Heart left ventricle (tissue), 16 donors: ENCODE data around the gene OR51E2. TPM values are rescaled to one million over a fixed set of nuclear protein-coding genes. Genes with fewer than 3 reads are reported as not detected.

Experiments used
- ATAC-seq, 4 donors: fragments of 200-7000 bp; cut with Tn5 transposase; one replicate each; pipeline ENCODE4 v1.9.1; 2020 to 2022; ENCODE audit warnings: moderate library complexity in 4 of 4, mild to moderate bottlenecking in 3 of 4, moderate number of reproducible peaks in 1 of 4
- DNase-seq, 5 donors: peaks; one replicate each; pipeline ENCODE4 v3.0.0-alpha.2; 2020
- H3K27ac ChIP-seq, 12 donors: fragments of 200-600 bp; sonication (generic) in 4 of 12; one replicate each; pipeline versions ENCODE4 v1.5.0 to v1.8.0; 2016 to 2022; ENCODE audit warnings: mild to moderate bottlenecking in 2 of 12
- H3K27me3 ChIP-seq, 9 donors: fragments of 200-600 bp; sonication (generic) in 2 of 9; one replicate each; pipeline versions ENCODE4 v1.5.1 to v1.8.0; 2016 to 2022; ENCODE audit warnings: mild to moderate bottlenecking in 3 of 9
- H3K36me3 ChIP-seq, 9 donors: fragments of 200-600 bp; sonication (generic) in 2 of 9; one replicate each; pipeline versions ENCODE4 v1.5.0 to v1.8.0; 2018 to 2022; ENCODE audit warnings: mild to moderate bottlenecking in 2 of 9
- H3K4me1 ChIP-seq, 12 donors: fragments of 200-600 bp; sonication (generic) in 4 of 12; one replicate each; pipeline versions ENCODE4 v1.5.0 to v1.8.0; 2016 to 2022; ENCODE audit warnings: mild to moderate bottlenecking in 3 of 12
- H3K4me3 ChIP-seq, 12 donors: fragments of 200-600 bp; sonication (generic) in 4 of 12; one replicate each; pipeline versions ENCODE4 v1.5.0 to v1.8.0; 2017 to 2022; ENCODE audit warnings: mild to moderate bottlenecking in 9 of 12, moderate library complexity in 4 of 12
- H3K9me3 ChIP-seq, 12 donors: fragments of 200-600 bp; sonication (generic) in 4 of 12; one replicate each; pipeline versions ENCODE4 v1.5.0 to v1.8.0; 2016 to 2022; ENCODE audit warnings: mild to moderate bottlenecking in 1 of 12
- POLR2A ChIP-seq, 2 donors: fragments of 450-650 bp; IDR thresholded peaks; one replicate each; pipeline ENCODE4 v1.6.1; 2017; ENCODE audit warnings: antibody characterized with exemption in 2 of 2, mild to moderate bottlenecking in 2 of 2, moderate library complexity in 2 of 2
- WGBS, 4 donors: extraction: QIAGEN DNeasy Blood & Tissue Kit in 2 of 4; methylation state at CpG; one replicate each; pipeline versions ENCODE4 v1.1.5 to v1.1.7; 2013 to 2018; 5-methylcytosine and 5-hydroxymethylcytosine counted together
- intact Hi-C, 10 donors: fragments of 100-400 bp; cut with DNase I; formaldehyde crosslinking; loops; one replicate each; pipeline versions ENCODE4 v1.11.1 to v1.14.2; 2022
- polyA plus RNA-seq, 2 donors: library from polyadenylated mRNA; stranded (reverse); fragments of 200-250 nt; gene quantifications; one replicate each; pipeline ENCODE4 v1.2.3, GENCODE V29; 2013
- total RNA-seq, 9 donors: library from RNA; depleted of rRNA in 2 of 9; stranded (reverse); fragments of >200 nt in 2 of 9; fragmentation: NEBNext Ultra II Directional in 3 of 9; extraction: Animal tissue kit (Norgen Biotek cat#: 25700) in 3 of 9; gene quantifications; one replicate each; pipeline versions ENCODE4 v1.1.0 to v1.2.4, GENCODE V29; 2016 to 2023
- TF ChIP-seq, protein P1 (sequence below), 12 donors: fragments of 200-600 bp; sonication (generic) in 4 of 12; IDR thresholded peaks; one replicate each; pipeline versions ENCODE4 v1.5.0 to v1.8.0; 2018 to 2022; ENCODE audit warnings: antibody characterized with exemption in 12 of 12, mild to moderate bottlenecking in 5 of 12
- donor health status: ischemic (EF 13 %, LVEDD 7.1; RV severe dilation, severe dysfunction).
- donor health status: healthy with polysubstance abuse.
- donor health status: DM: no; HTN: yes; CAD: no.
- donor health status: DM: no; HTN: no; CAD: no.
- donor health status: ischemic (EF 25% LVEDD 6.9; RV normal size, moderate dysfunction).
- donor health status: ischemic (EF 25% LVEDD 5.7; RV mildly dilated, moderate dysfunction).
- donor health status: healthy.
- donor health status: DM: yes; HTN: yes; CAD: no.
- donor health status: ischemic (EF 35%, LVEDD 5.7; RV mildly dilated, moderate dysfunction).
- donor health status: nonischemic (EF 11% LVEDD 7.7; RV severe dilation, severe dysfunction).
- donor health status: DM: yes; HTN: yes; CAD: no.
- donor health status: PGD.
- donor health status: ischemic (EF 29% LVEDD 5.4; RV normal size, mild dysfunction).
- donor health status: nonischemic (EF 23%, LVEDD 6.1; RV moderate dilation, normal function).

The OR51E2 gene
- total and polyA plus RNA-seq, 11 donors = 0.08 to 0.50 (median 0.25) TPM; not detected in 4

DNA sequence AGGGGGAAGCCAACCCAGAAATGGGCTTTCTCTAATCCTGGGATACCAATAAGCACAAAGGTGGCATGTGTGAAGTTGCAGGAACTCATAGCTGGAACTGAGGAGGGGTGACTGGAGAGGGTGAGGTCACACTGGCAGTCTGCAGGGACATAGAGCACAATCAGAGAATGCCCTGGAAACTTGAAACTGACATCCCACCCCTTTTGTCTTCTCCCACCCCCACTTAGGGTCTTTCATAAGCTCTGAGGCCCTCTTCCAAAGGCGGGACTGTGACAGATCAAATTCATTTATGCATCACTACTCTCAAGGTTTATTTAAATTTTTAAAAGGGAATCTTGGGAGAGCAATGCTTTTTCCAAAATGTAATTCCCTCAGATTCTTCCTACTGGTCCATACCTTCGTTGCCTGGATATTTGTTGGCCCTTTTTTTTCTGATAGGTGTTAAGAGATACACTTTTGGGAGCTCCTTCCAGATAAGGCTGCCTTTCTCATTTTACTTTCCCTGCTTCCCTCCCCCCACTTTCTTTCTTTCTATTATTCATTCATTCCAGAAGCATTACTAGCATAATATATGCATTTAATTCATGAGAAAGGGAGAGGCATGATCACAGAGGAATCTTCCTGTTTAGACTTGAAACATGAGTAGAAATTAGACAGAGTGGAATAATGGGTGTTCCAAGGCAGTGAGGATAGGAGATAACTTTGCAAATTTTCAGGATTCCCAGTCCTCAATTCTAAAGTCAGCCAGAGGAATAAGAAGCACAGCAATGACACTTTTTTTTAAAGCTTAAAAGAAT is 14.8 kb downstream of the OR51E2 start:
- no peak for DNase-seq
- Histone ChIP-seq H3K4me1 (no peaks in the 10 kb centered on the region), H3K4me3 (no peak overlapping the region), H3K27ac (no peak overlapping the region), H3K36me3 (no peaks in the 10 kb centered on the region), H3K27me3 (no peaks in the 10 kb centered on the region), H3K9me3 (no peaks in the 10 kb centered on the region)
- intact Hi-C loops = no loop called here
- TF ChIP-seq, protein P1, sequence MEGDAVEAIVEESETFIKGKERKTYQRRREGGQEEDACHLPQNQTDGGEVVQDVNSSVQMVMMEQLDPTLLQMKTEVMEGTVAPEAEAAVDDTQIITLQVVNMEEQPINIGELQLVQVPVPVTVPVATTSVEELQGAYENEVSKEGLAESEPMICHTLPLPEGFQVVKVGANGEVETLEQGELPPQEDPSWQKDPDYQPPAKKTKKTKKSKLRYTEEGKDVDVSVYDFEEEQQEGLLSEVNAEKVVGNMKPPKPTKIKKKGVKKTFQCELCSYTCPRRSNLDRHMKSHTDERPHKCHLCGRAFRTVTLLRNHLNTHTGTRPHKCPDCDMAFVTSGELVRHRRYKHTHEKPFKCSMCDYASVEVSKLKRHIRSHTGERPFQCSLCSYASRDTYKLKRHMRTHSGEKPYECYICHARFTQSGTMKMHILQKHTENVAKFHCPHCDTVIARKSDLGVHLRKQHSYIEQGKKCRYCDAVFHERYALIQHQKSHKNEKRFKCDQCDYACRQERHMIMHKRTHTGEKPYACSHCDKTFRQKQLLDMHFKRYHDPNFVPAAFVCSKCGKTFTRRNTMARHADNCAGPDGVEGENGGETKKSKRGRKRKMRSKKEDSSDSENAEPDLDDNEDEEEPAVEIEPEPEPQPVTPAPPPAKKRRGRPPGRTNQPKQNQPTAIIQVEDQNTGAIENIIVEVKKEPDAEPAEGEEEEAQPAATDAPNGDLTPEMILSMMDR (IDR thresholded peaks at IDR 0.05) = no peak
- no peak for TF ChIP-seq POLR2A (IDR thresholded peaks at IDR 0.05)
- 79 to 90% (median 84%) methylated on average over 2 of the region's 2 CpGs for WGBS, 4 donors
- ATAC-seq = no peak

- H3K27me3 ChIP-seq = no peaks in the 10 kb centered on the region
- TF ChIP-seq POLR2A (IDR thresholded peaks at IDR 0.05) = no peak
- TF ChIP-seq, protein P1 (IDR thresholded peaks at IDR 0.05) = no peak
- 48 to 52% (median 51%) methylated on average over 3 of the region's 3 CpGs for WGBS, 4 donors
- no peaks in the 10 kb centered on the region for H3K4me1 ChIP-seq
- DNase-seq (no peak), ATAC-seq (no peak)
- intact Hi-C loops = no loop called here
- H3K4me3 ChIP-seq = no peak overlapping the region
- no peak overlapping the region for H3K27ac ChIP-seq
- H3K9me3 ChIP-seq = no peaks in the 10 kb centered on the region
- no peaks in the 10 kb centered on the region for H3K36me3 ChIP-seq
Observed at GRCh38 chr11:4680341-4680740, 17.3 kb downstream of the OR51E2 start.

DNA sequence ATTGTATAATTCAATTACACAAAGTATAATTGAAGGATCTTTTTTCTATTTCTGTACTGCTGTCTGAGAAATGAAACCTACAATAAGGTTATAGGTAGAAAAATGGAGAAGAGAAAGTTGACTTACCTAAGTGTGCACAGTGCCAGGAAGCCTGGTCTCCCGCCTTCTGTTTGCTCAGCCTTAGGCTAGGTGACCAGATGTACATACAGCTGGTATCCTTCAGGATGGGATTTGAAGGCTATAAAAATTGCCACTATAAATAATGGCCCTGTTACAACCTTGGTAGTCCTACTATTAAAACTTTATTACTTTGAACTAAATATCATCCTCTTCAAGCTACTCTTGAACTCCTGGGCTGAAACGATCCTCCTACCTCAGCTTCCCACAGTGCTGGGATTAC is 19.7 kb downstream of the OR51E2 start:
- DNase-seq = no peak
- 92 to 97% (median 94%) methylated on average over 2 of the region's 2 CpGs for WGBS, 4 donors
- H3K36me3 ChIP-seq = no peaks in the 10 kb centered on the region
- intact Hi-C loops = no loop called here
- H3K4me3 ChIP-seq = no peak overlapping the region
- no peaks in the 10 kb centered on the region for H3K4me1 ChIP-seq
- H3K27ac ChIP-seq = no peak overlapping the region
- H3K27me3 ChIP-seq = no peaks in the 10 kb centered on the region
- H3K9me3 ChIP-seq = no peaks in the 10 kb centered on the region
- TF ChIP-seq, protein P1 (IDR thresholded peaks at IDR 0.05) = no peak
- no peak for TF ChIP-seq POLR2A (IDR thresholded peaks at IDR 0.05)
- ATAC-seq = no peak

DNA sequence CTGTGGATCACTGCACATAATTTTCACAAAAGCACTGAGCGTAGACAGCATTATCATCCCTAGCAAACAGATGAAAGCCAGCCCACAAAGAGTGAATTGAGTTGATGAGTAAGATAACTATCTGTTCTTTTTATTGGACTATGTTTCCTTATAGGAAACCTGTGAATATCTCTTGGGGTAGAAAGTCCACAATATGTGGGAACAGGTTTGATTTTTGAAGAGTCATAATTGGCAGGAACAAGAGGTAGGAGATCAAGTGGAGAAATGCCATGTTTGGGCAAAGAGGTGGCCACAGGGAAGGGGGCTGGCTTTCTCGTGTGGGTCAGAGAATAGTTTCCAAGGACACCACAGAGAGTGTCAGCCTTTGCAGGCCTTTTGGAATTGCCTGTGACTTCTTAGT is 23.9 kb downstream of the OR51E2 start:
- no peak overlapping the region for H3K4me3 ChIP-seq
- no peak for DNase-seq
- no peaks in the 10 kb centered on the region for H3K9me3 ChIP-seq
- TF ChIP-seq, protein P1 (IDR thresholded peaks at IDR 0.05) = no peak
- no peak for TF ChIP-seq POLR2A (IDR thresholded peaks at IDR 0.05)
- WGBS, 4 donors = 67 to 82% (median 77%) methylated on average over 2 of the region's 2 CpGs
- H3K27me3 ChIP-seq = no peaks in the 10 kb centered on the region
- no peaks in the 10 kb centered on the region for H3K36me3 ChIP-seq
- no peak overlapping the region for H3K27ac ChIP-seq
- ATAC-seq = no peak
- H3K4me1 ChIP-seq = peaks cover 0 to 3% (median 0%) of the 10 kb centered on the region in 12 donors
- intact Hi-C loops = no loop called here
